IgD-negative memory B cell (primary cell): ENCODE results near the gene PITRM1. TPM values are rescaled to one million over a fixed set of nuclear protein-coding genes. Genes with fewer than 3 reads are reported as not detected.

Source experiments
- H3K27ac Mint-ChIP-seq, 3 donors: one replicate each; pipeline ENCODE4 v1.8.0; 2020 to 2022; ENCODE audit warnings: mild to moderate bottlenecking in 3 of 3, mixed read lengths in 3 of 3, moderate library complexity in 1 of 3
- H3K27me3 Mint-ChIP-seq: one replicate; pipeline ENCODE4 v1.8.0; 2021; ENCODE audit warnings: mixed read lengths
- H3K36me3 Mint-ChIP-seq: one replicate; pipeline ENCODE4 v1.8.0; 2020; ENCODE audit warnings: mild to moderate bottlenecking, mixed read lengths
- H3K4me1 Mint-ChIP-seq, 3 donors: one replicate each; pipeline ENCODE4 v1.8.0; 2020 to 2022; ENCODE audit warnings: mixed read lengths in 3 of 3, mild to moderate bottlenecking in 1 of 3
- H3K4me3 Mint-ChIP-seq, 4 donors: one replicate each; pipeline ENCODE4 v1.8.0; 2020 to 2022; ENCODE audit warnings: mild to moderate bottlenecking in 4 of 4, mixed read lengths in 4 of 4, moderate library complexity in 3 of 4
- H3K9me3 Mint-ChIP-seq, 3 donors: one replicate each; pipeline ENCODE4 v1.8.0; 2020 to 2021; ENCODE audit warnings: mixed read lengths in 3 of 3, mild to moderate bottlenecking in 1 of 3
- polyA plus RNA-seq: library from polyadenylated mRNA; unstranded; fragments of 300-500 nt; fragmentation: Illumina TruSeq; gene quantifications from one replicate; pipeline ENCODE4 v1.2.3, GENCODE V29; 2021

Gene PITRM1
- polyA plus RNA-seq, 1 donor from 2014 or later, result 37.2 TPM

DNA sequence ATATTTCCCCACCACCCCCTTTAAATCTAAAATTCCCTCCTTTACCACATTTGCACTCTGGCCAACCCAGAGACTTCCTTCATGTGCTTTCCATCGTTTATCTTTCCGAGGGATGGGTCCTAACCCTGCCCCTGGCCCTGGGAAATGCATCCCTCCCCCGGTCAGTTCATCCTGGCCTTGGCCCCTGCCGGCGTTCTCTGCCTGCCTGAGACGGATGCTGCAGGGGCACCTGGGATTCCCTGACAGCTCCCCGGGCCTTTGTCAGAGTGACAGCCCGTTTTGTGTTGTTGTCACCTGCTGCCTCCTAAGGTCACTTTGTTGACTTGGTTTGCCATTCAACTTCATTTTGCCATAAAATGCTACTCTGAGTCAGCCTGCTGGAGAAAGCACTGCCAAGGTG is 34.8 kb upstream of the PITRM1 start:
- no peaks in the 10 kb centered on the region for H3K36me3 Mint-ChIP-seq
- no peak overlapping the region for H3K27ac Mint-ChIP-seq
- H3K4me3 Mint-ChIP-seq, result no peak overlapping the region
- peaks cover 0 to 2% (median 0%) of the 10 kb centered on the region in 3 donors for H3K9me3 Mint-ChIP-seq
- H3K27me3 Mint-ChIP-seq, result peaks cover 18% of the 10 kb centered on the region
- peaks cover 5 to 18% (median 5%) of the 10 kb centered on the region in 3 donors for H3K4me1 Mint-ChIP-seq

- Mint-ChIP-seq H3K9me3 (peaks cover 0 to 2% (median 0%) of the 10 kb centered on the region in 3 donors), H3K27me3 (peaks cover 18% of the 10 kb centered on the region), H3K4me1 (peaks cover 5 to 18% (median 5%) of the 10 kb centered on the region in 3 donors), H3K4me3 (no peak overlapping the region), H3K36me3 (no peaks in the 10 kb centered on the region), H3K27ac (no peak overlapping the region)
Measured at GRCh38 chr10:3206511-3207157, 34.1 kb upstream of the PITRM1 start.

DNA sequence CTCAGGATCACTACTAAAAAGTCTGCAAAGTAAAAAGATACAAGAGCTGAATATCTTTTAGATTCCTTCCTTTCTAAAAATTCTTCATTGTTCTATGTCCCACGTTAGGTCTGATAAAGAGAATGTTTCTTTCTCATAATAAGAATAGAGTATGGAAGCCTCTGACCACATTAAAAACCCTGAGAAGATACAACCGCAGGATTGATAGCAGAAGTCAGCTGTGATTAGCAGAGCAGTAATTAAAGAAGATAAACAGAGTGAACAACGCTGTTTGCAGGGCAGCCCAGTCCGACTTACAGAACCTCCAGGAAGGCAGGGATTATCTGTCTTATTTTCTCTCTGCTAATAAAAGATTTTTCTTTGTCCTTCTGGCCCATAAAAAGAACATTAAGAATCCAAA is 31.4 kb upstream of the PITRM1 start:
- Mint-ChIP-seq H3K27ac (no peak overlapping the region), H3K36me3 (no peaks in the 10 kb centered on the region), H3K4me1 (peaks cover 0 to 13% (median 0%) of the 10 kb centered on the region in 3 donors), H3K27me3 (peaks cover 30% of the 10 kb centered on the region), H3K4me3 (no peak overlapping the region), H3K9me3 (no peaks in the 10 kb centered on the region)

GRCh38 chr10:3203016-3203811 is 30.6 kb upstream of the PITRM1 start:
- no peaks in the 10 kb centered on the region for H3K9me3 Mint-ChIP-seq
- no peak overlapping the region for H3K4me3 Mint-ChIP-seq

DNA sequence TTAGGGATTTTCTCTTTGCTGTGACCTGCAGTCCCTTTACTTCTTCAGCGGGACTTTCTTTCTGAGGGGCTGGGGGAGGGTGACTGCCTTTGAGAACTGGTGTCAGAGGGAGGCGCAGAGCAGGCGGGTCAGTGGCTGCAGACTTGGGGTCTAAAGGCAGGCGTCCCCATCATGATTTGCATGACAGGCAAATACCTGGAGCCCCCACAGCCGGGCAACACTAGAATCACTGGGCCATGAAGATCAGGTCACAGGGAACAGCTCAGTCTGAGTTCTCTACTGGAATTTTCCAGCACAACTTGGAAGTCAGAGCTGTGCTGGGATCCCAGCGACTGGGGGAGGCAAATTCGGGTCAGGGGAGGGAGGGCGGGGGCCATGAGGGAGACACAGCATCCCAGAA is 29.2 kb upstream of the PITRM1 start:
- Mint-ChIP-seq H3K27ac (no peak overlapping the region), H3K36me3 (no peaks in the 10 kb centered on the region), H3K4me3 (no peak overlapping the region), H3K4me1 (peaks cover 0 to 12% (median 7%) of the 10 kb centered on the region in 3 donors), H3K9me3 (no peaks in the 10 kb centered on the region), H3K27me3 (peaks cover 31% of the 10 kb centered on the region)

More at GRCh38 chr10:3203016-3203811, 30.6 kb upstream of the PITRM1 start:
- Mint-ChIP-seq H3K27ac (no peak overlapping the region), H3K27me3 (peaks cover 29% of the 10 kb centered on the region), H3K36me3 (no peaks in the 10 kb centered on the region), H3K4me1 (peaks cover 0 to 5% (median 0%) of the 10 kb centered on the region in 3 donors)

DNA sequence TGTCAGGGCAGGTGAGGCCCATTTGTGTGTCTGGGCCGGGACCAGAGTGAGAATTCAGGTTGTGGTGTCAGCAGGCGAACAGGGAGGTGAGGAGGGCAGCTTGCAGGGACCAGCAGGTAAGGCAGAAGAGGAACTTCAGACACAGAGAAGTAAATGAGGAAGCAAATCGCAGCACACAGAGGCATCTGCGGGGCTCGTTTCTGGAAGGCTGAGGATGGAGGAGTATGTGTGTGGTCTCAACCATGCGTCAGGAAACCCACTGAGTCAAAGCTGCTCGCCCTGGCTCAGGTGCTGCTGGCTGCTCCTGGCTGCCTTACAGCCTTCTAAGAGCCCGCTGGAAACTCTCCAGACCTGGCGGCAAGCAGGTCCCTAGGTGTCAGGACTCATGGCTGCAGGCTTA is 26.9 kb upstream of the PITRM1 start:
- Mint-ChIP-seq H3K27me3 (peaks cover 28% of the 10 kb centered on the region), H3K27ac (no peak overlapping the region), H3K4me3 (no peak overlapping the region), H3K4me1 (peaks cover 0 to 12% (median 7%) of the 10 kb centered on the region in 3 donors), H3K9me3 (no peaks in the 10 kb centered on the region), H3K36me3 (no peaks in the 10 kb centered on the region)

DNA sequence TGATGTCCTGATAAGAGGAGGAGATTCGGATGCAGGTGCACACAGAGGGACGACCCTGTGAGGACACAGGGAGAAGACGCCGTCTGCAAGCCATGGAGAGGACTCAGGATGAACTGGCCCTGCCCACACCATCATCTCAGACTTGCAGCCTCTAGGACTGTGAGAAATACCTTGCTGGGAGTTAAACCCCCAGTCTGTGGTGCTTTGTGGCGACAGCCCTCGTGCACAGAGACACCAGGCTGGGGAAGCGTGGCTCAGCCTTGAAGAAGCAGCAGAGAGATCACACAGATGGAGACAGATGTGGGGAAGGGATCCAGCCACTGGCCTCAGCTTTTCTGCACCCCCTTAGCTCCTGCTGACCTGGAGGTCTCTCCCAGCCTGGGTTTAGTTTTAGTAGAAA is 26.3 kb upstream of the PITRM1 start:
- no peaks in the 10 kb centered on the region for H3K9me3 Mint-ChIP-seq
- H3K4me3 Mint-ChIP-seq, result no peak overlapping the region
- H3K4me1 Mint-ChIP-seq, result peaks cover 0 to 12% (median 7%) of the 10 kb centered on the region in 3 donors
- peaks cover 28% of the 10 kb centered on the region for H3K27me3 Mint-ChIP-seq
- no peaks in the 10 kb centered on the region for H3K36me3 Mint-ChIP-seq
- no peak overlapping the region for H3K27ac Mint-ChIP-seq

DNA sequence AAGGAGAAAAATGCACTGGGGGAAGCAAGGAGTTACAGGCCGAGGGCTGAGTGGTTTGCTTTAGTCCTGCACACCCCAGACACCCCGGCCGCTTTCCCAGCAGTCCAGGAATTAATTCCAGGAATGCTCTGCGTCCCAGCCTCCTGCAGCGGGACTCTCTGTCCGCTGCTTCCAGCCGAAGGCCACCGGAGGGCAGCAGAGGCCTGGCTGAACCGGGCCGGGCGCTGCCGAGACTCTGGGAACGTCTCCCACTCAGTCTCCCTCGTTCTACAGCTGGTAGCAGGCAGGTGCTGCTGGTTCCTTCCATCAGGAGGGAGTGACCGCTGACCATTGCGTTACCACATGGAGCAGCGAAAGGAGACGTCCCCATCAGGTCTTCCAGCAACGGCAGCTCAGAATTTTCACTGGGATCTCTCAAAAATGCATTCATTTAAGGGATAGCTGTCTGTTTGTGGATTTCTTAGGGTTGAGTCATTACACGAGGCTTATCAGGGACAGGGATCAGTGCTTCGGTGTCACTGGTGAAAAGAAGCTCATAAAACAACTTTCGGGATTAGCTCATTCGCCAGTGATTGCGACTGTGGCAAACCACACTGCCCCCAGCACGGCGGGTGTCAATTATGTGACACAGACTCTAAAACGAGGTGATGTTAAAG is 24.9 kb upstream of the PITRM1 start:
- H3K27me3 Mint-ChIP-seq, result peaks cover 32% of the 10 kb centered on the region
- H3K27ac Mint-ChIP-seq, result peak overlapping the region in 1 of 3 donors; percentile 64
- peaks cover 1 to 15% (median 7%) of the 10 kb centered on the region in 3 donors for H3K4me1 Mint-ChIP-seq
- no peaks in the 10 kb centered on the region for H3K36me3 Mint-ChIP-seq
- H3K4me3 Mint-ChIP-seq, result peak overlapping the region in 1 of 4 donors; percentile 53
- no peaks in the 10 kb centered on the region for H3K9me3 Mint-ChIP-seq

- Mint-ChIP-seq H3K27me3 (peaks cover 32% of the 10 kb centered on the region), H3K4me3 (no peak overlapping the region), H3K4me1 (peaks cover 1 to 15% (median 7%) of the 10 kb centered on the region in 3 donors), H3K36me3 (no peaks in the 10 kb centered on the region), H3K9me3 (no peaks in the 10 kb centered on the region), H3K27ac (peak overlapping the region in 2 of 3 donors; percentile 78 to 88)
Measured at GRCh38 chr10:3196958-3197347, 24.4 kb upstream of the PITRM1 start.

DNA sequence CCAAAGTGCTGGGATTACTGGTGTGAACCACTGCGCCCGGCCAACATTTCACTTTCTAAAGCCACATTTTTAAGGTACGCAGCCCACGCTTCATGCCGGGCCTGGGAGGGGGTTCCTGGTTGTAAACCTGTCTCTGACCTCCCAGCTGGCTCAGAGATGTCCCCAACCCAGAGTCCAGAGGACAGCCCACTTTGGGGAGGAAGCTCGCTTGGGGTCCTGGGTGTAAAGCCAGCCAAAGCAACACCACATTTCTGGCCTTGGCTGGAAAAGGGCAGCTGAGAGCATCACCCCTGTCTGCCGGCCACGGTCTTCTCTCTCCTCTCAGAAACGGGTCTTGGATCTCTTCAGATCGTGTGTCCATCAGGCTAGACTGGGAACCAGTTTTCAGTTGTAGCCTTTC is 23.9 kb upstream of the PITRM1 start:
- Mint-ChIP-seq H3K4me1 (peaks cover 1 to 15% (median 7%) of the 10 kb centered on the region in 3 donors), H3K36me3 (no peaks in the 10 kb centered on the region), H3K27me3 (peaks cover 32% of the 10 kb centered on the region), H3K4me3 (no peak overlapping the region), H3K27ac (peak overlapping the region in 1 of 3 donors; percentile 78), H3K9me3 (no peaks in the 10 kb centered on the region)

DNA sequence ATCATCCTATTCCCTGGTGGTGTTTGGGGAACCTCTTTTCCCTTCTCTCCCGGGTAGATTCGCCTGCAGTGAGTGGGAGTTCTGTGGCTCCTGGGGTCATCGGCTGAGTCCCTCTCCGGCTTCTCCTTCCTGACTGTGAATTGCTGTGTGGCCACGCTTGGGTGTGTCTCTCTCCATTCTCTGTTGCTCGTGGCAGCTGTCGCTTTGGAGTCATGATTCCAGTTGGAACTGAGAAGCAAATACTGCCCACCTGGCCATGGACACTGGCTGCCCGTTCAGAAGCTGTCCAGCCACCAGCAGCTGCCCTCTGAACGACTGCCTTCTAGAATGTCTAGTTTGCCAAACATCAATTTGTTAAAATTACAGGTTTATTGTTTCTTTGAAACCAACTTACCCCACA is 23.1 kb upstream of the PITRM1 start:
- Mint-ChIP-seq H3K36me3 (no peaks in the 10 kb centered on the region), H3K27me3 (peaks cover 31% of the 10 kb centered on the region), H3K9me3 (no peaks in the 10 kb centered on the region), H3K4me1 (peaks cover 1 to 15% (median 7%) of the 10 kb centered on the region in 3 donors), H3K27ac (peak overlapping the region in 1 of 3 donors; percentile 42), H3K4me3 (no peak overlapping the region)

DNA sequence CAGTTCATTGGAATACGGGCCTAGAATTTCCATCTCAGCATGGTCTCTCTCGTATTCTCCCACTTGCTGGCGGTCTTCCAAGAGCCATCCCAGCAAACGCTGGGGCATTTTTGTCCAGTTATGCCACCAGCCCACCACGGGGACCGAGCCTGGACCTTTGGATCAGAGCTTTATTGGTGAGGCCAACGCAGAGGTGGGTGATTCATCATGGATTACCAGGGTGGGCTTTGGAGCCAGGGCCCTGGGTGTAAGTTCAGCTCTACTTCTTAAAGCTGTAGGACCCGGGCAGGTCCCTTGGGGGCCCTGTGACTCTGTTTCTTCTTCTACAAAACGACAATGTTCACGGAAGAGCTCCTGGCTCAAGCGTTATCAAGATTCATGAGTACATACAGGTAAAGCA is 22.7 kb upstream of the PITRM1 start:
- Mint-ChIP-seq H3K36me3 (no peaks in the 10 kb centered on the region), H3K4me3 (peak overlapping the region in 1 of 4 donors; percentile 78), H3K9me3 (no peaks in the 10 kb centered on the region), H3K27me3 (peaks cover 28% of the 10 kb centered on the region), H3K27ac (no peak overlapping the region), H3K4me1 (peaks cover 1 to 15% (median 7%) of the 10 kb centered on the region in 3 donors)

DNA sequence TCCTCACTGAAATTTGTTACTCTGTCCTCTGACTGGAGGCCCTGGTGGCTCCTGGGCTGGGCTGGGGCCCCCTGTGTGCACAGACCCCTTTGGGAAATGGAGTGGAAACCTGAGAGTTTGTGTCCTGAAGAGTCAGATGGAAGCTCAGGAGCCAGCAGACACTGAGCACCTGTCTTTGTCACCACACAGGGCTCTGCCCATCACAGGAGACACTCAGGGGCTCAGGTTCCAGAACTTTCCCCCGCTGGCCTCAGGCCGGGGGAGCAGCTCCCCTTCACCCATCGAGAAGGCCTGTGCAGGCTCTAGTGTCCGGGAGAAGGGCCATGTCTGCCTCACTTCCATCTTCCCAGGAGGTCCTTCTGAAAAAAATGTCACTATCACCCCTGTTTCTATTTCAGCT is 22.3 kb upstream of the PITRM1 start:
- H3K4me3 Mint-ChIP-seq, result no peak overlapping the region
- H3K27me3 Mint-ChIP-seq, result peaks cover 24% of the 10 kb centered on the region
- peaks cover 1 to 15% (median 7%) of the 10 kb centered on the region in 3 donors for H3K4me1 Mint-ChIP-seq
- H3K9me3 Mint-ChIP-seq, result no peaks in the 10 kb centered on the region
- no peak overlapping the region for H3K27ac Mint-ChIP-seq
- H3K36me3 Mint-ChIP-seq, result no peaks in the 10 kb centered on the region

DNA sequence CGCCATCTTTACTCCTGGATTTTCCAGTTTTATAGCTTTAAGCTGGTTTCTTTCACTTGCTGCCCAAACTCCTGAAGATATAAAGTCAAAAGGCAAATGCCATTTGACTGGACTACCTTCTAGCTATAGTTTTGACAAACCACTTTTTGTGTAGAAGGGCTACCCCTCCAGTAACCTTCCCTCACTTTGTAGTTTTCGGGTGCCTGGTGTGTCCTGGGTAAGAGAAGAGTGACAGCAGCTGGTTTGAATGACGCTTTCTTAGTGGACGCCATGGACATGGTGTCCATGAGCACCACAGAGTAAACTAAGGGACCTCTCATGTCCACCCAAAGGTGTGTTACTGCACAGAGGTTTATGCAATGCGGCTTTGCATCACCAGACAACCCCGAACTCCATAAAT is 21.2 kb upstream of the PITRM1 start:
- H3K36me3 Mint-ChIP-seq, result no peaks in the 10 kb centered on the region

More for the DNA sequence above, 21.2 kb upstream of the PITRM1 start:
- Mint-ChIP-seq H3K27ac (no peak overlapping the region), H3K27me3 (peaks cover 13% of the 10 kb centered on the region), H3K4me1 (peaks cover 1 to 11% (median 7%) of the 10 kb centered on the region in 3 donors), H3K9me3 (no peaks in the 10 kb centered on the region), H3K4me3 (no peak overlapping the region)
